OCI-LY3 (cell line): ENCODE results near the gene NAPEPLD.
A peak's percentile ranks its signal among the peaks of the same experiment; 100 is the strongest.
"Not testable (repeated sequence)": the region's sequence is repeated elsewhere in the genome, so short reads cannot be mapped to it uniquely, and the experiment has no call there.

Source experiments
- H2AFZ ChIP-seq: fragments of 200-600, 300-600 bp; shearing (Covaris generic); 2 replicates; pipeline ENCODE4 v1.6.0; 2014; ENCODE audit warnings: antibody characterized with exemption, low read depth, low read length
- H3K27ac ChIP-seq: fragments of 200-600, 300-600 bp; sonication (generic); 2 replicates; pipeline ENCODE4 v1.5.1; 2014; ENCODE audit warnings: mild to moderate bottlenecking, low read length, moderate library complexity, mixed read lengths
- H3K27me3 ChIP-seq: fragments of 200-600, 300-600 bp; sonication (generic); 2 replicates; pipeline ENCODE4 v1.6.1; 2014; ENCODE audit warnings: low read depth, low read length, mixed read lengths
- H3K36me3 ChIP-seq: fragments of 200-600, 300-600 bp; sonication (generic); replicated peaks from 2 replicates; pipeline ENCODE3; 2014; ENCODE audit warnings: low read depth, low read length, mixed read lengths
- H3K4me1 ChIP-seq: fragments of 300-600, 200-600 bp; sonication (generic); 2 replicates; pipeline ENCODE4 v1.6.1; 2014; ENCODE audit warnings: low read length, mixed read lengths
- H3K4me2 ChIP-seq: fragments of 200-600, 300-600 bp; sonication (generic); 2 replicates; pipeline ENCODE4 v1.6.1; 2014; ENCODE audit warnings: low read length, mixed read lengths
- H3K4me3 ChIP-seq: fragments of 300-600, 200-600 bp; sonication (generic); 2 replicates; pipeline ENCODE4 v1.5.1; 2014; ENCODE audit warnings: antibody characterized with exemption, mild to moderate bottlenecking, low read length, moderate library complexity
- H3K79me2 ChIP-seq: fragments of 300-600, 200-600 bp; shearing (Covaris generic); 2 replicates; pipeline ENCODE4 v1.6.1; 2014; ENCODE audit warnings: mild to moderate bottlenecking, low read length, mixed read lengths
- H3K9ac ChIP-seq: fragments of 300-600, 200-600 bp; shearing (Covaris generic); 2 replicates; pipeline ENCODE4 v1.6.0; 2014; ENCODE audit warnings: mild to moderate bottlenecking, low read length, moderate library complexity
- H3K9me3 ChIP-seq: fragments of 200-600, 300-600 bp; shearing (Covaris generic); 2 replicates; pipeline ENCODE4 v1.6.1; 2014; ENCODE audit warnings: low read length, mixed read lengths; ENCODE audit not compliant: insufficient read depth
- H4K20me1 ChIP-seq: fragments of 200-600, 300-600 bp; sonication (generic); 2 replicates; pipeline ENCODE4 v1.6.1; 2016; ENCODE audit warnings: low read length, mixed read lengths; ENCODE audit not compliant: insufficient read depth
- EZH2phosphoT487 ChIP-seq: fragments of 200-600 bp; shearing (Covaris generic); IDR thresholded peaks from 2 replicates; pipeline ENCODE4 v1.6.1; 2018; ENCODE audit warnings: antibody characterized with exemption, mixed run types, low read depth
- TF ChIP-seq, protein P1 (sequence below): fragments of 200-600, 300-600 bp; sonication (generic); IDR thresholded peaks from 2 replicates; pipeline ENCODE4 v1.5.1; 2014; ENCODE audit warnings: antibody characterized with exemption, low read length, low read depth

The NAPEPLD gene

GRCh38 chr7:103162641-103163040 is 13.7 kb upstream of the NAPEPLD start:
- H3K36me3 ChIP-seq, H3K4me3 ChIP-seq, H3K79me2 ChIP-seq, H2AFZ ChIP-seq, H3K27me3 ChIP-seq, H3K27ac ChIP-seq, H4K20me1 ChIP-seq, H3K4me2 ChIP-seq, H3K4me1 ChIP-seq, H3K9me3 ChIP-seq, H3K9ac ChIP-seq: not testable (repeated sequence)

DNA sequence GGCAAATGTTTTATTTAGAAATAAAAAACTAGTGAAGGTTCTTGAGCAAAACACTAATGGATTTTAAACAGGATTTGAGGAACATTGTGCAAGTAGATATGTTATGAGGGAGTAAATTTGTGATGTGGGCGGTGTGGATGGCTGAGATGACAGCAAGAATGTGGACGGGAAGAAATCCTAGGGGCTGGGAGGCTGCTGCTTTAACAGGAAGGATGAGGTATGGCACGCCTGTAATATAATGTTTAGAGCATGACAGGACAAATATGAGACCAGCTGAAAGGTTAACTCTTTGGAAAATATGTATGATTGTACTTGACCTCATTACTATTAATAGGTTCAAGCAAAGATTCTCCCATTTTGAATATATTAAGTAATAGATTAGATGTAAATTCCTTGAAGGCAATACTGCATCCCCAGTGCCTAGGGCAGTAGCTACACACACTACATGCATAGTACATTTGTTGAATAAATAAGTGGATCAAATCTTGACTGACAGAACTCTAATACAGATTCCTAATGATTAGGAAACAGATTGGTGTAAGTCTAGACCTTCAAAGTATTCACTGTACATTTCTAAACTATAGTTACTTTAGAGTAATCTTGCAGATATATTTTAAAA is 13.2 kb upstream of the NAPEPLD start:
- not testable (repeated sequence) for H2AFZ ChIP-seq, H4K20me1 ChIP-seq, H3K27me3 ChIP-seq, H3K9me3 ChIP-seq, H3K27ac ChIP-seq, H3K36me3 ChIP-seq, H3K4me2 ChIP-seq, H3K79me2 ChIP-seq, H3K9ac ChIP-seq, H3K4me1 ChIP-seq, H3K4me3 ChIP-seq

DNA sequence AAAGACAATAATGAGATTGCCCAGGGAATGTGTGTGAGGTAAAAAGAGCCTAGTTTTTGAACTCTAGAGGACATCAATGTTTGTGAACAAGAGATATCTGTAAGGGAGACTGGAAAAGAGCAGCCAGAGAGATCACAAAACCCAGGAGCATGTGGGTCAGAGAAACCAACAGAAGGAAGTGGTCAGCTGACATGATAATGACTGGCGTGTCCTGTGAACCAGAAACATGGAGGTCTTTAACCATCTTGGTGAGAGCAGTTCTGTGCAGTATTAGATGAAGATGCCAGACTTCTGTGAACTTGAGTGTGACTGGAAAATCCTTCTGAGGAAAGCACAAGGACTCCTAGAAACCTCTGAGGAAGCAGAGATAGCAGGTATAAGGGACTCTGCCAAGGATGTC is 10.2 kb upstream of the NAPEPLD start:
- H3K27ac ChIP-seq, H4K20me1 ChIP-seq, H3K9me3 ChIP-seq, H3K36me3 ChIP-seq, H3K4me3 ChIP-seq, H3K4me2 ChIP-seq, H3K27me3 ChIP-seq, H3K79me2 ChIP-seq, H2AFZ ChIP-seq, H3K9ac ChIP-seq: not testable (repeated sequence)
- peaks cover 19% of the 10 kb centered on the region for H3K4me1 ChIP-seq

DNA sequence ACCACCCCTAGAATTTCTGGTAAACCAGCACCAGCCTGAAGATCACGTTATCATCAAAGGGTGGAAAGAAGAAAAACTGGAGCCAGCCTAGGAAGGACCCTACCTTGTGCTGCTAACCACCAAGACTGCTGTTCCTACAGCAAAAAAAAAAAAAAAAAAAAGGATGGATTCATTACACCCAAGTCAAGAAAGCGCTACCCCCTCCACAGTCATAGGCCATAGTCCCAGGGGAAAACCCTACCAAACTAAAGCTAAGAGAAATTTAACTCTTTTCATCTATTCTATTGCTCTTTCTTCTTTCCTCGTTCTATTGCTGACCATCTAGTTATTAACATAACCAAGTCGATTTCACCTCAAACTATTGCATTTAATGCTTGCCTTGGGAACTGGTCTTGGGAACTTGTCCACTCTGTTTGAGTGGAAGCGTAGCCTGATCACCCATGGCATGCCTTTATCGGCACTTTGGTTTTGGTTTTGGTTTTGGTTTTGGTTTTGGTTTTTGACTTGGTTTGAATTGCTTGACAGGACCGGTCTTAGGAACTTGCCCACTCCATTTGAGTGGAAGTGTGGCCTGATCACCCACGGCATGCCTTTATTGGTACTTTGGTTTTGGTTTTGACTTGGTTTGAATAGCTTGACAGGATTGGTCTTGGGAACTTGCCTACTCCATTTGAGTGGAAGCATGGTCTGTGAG is 6.6 kb upstream of the NAPEPLD start:
- H3K27ac ChIP-seq: peak overlapping the region; percentile 60
- not testable (repeated sequence) for H3K36me3 ChIP-seq, H3K27me3 ChIP-seq, H3K79me2 ChIP-seq, H2AFZ ChIP-seq, H3K9me3 ChIP-seq, H4K20me1 ChIP-seq
- H3K4me3 ChIP-seq: peak overlapping the region; percentile 73
- peak overlapping the region; percentile 91 for H3K4me2 ChIP-seq
- H3K9ac ChIP-seq: peak overlapping the region; percentile 48
- peaks cover 30% of the 10 kb centered on the region for H3K4me1 ChIP-seq

- H3K36me3 ChIP-seq: no peaks in the 10 kb centered on the region
- H3K4me1 ChIP-seq: peaks cover 40% of the 10 kb centered on the region
- H3K4me3 ChIP-seq: no peak overlapping the region
These were observed 5.1 kb upstream of the NAPEPLD start for GRCh38 chr7:103154042-103154441.

GRCh38 chr7:103152744-103153617 is 4.1 kb upstream of the NAPEPLD start:
- H3K4me2 ChIP-seq: peak overlapping the region; percentile 91
- H3K9me3 ChIP-seq, H3K27me3 ChIP-seq, H3K36me3 ChIP-seq, H2AFZ ChIP-seq, H4K20me1 ChIP-seq, H3K27ac ChIP-seq: not testable (repeated sequence)
- peak overlapping the region; percentile 39 for H3K4me3 ChIP-seq
- peaks cover 14% of the 10 kb centered on the region for H3K79me2 ChIP-seq
- peaks cover 40% of the 10 kb centered on the region for H3K4me1 ChIP-seq
- H3K9ac ChIP-seq: peak overlapping the region; percentile 33; the same call in 1 of the 2 replicates

More at GRCh38 chr7:103154042-103154441, 5.1 kb upstream of the NAPEPLD start:
- Histone ChIP-seq H3K4me2 (peak overlapping the region; percentile 91), H2AFZ (no peak overlapping the region), H3K27me3 (no peaks in the 10 kb centered on the region), H3K79me2 (peaks cover 3% of the 10 kb centered on the region), H3K9ac (peak overlapping the region; percentile 33; the same call in 1 of the 2 replicates), H4K20me1 (no peaks in the 10 kb centered on the region), H3K9me3 (no peaks in the 10 kb centered on the region), H3K27ac (no peak overlapping the region)
- TF ChIP-seq, protein P1, sequence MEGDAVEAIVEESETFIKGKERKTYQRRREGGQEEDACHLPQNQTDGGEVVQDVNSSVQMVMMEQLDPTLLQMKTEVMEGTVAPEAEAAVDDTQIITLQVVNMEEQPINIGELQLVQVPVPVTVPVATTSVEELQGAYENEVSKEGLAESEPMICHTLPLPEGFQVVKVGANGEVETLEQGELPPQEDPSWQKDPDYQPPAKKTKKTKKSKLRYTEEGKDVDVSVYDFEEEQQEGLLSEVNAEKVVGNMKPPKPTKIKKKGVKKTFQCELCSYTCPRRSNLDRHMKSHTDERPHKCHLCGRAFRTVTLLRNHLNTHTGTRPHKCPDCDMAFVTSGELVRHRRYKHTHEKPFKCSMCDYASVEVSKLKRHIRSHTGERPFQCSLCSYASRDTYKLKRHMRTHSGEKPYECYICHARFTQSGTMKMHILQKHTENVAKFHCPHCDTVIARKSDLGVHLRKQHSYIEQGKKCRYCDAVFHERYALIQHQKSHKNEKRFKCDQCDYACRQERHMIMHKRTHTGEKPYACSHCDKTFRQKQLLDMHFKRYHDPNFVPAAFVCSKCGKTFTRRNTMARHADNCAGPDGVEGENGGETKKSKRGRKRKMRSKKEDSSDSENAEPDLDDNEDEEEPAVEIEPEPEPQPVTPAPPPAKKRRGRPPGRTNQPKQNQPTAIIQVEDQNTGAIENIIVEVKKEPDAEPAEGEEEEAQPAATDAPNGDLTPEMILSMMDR: no peak
- no peak for TF ChIP-seq EZH2phosphoT487

DNA sequence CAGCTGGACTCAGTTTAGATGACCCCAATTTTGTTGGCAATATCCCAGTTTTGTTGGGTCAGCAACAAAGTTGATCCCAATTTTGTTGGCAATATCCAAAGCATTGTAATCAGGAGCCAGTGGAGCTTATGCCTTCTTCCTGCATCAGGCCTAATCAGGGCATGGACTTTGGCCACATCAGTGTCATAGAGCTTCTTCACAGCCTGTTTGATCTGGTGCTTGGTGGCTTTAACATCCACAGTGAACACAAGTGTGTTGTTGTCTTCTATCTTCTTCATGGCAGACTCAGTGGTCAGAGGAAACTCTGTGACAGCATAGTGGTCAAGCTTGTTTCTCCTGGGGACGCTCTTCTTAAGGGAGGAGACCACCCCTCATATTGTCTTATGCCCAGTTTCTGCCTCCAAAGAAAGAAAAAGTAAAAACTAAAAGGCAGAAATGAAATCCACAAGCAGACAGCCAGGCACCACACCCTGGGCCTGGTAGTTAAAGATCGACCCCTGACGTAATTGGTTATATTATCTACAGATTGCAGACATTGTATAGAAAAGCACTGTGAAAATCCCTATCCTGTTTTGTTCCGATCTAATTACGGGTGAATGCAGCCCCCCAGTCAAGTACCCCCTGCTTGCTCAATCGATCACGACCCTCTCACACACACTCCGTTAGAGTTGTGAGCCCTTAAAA is 3.2 kb upstream of the NAPEPLD start:
- not testable (repeated sequence) for H3K9me3 ChIP-seq, H3K36me3 ChIP-seq, H3K4me3 ChIP-seq, H3K9ac ChIP-seq, H3K4me2 ChIP-seq, H4K20me1 ChIP-seq, H2AFZ ChIP-seq, H3K27me3 ChIP-seq, H3K27ac ChIP-seq
- Histone ChIP-seq H3K79me2 (peaks cover 22% of the 10 kb centered on the region), H3K4me1 (peaks cover 46% of the 10 kb centered on the region)
